Measurements from ENCODE around the gene SLC11A1.

SLC11A1 gene

DNA sequence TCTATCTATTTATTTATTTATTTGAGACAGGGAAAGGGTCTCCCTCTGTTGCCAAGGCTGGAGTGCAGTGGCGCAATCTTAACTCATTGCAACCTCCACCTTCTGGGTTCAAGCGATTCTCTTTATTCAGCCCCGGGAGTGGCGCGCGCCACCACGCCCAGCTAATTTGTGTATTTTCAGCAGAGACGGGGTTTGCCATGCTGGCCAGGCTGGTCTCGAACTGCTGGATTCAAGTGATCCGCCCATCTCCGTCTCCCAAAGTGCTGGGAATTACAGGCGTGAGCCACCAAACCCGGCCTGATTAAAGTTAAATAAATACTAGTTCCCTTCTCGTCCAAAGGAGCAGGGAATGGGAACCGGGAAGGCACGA is 13.4 kb downstream of the SLC11A1 start:
- H3K4me1 ChIP-seq (ENCODE audit: control insufficient read depth, insufficient read depth, low read length), result peaks cover 33% of the 10 kb centered on the region
- H3K9me3 ChIP-seq (ENCODE audit: control insufficient read depth, insufficient read depth, low read depth, low read length), result no peaks in the 10 kb centered on the region
- peaks cover 34% of the 10 kb centered on the region for H3K27me3 ChIP-seq (ENCODE audit: control insufficient read depth, insufficient read depth, low read length)
- H3K9ac ChIP-seq (ENCODE audit: low read length), result peak overlapping the region; percentile 26
- no peaks in the 10 kb centered on the region for H3K36me3 ChIP-seq (ENCODE audit: control insufficient read depth, insufficient read depth, low read length)
- H3K27ac ChIP-seq (ENCODE audit: low read depth, low read length), result no peak overlapping the region
- H3K4me3 ChIP-seq (ENCODE audit: low read depth, low read length), result peak overlapping the region; percentile 80

DNA sequence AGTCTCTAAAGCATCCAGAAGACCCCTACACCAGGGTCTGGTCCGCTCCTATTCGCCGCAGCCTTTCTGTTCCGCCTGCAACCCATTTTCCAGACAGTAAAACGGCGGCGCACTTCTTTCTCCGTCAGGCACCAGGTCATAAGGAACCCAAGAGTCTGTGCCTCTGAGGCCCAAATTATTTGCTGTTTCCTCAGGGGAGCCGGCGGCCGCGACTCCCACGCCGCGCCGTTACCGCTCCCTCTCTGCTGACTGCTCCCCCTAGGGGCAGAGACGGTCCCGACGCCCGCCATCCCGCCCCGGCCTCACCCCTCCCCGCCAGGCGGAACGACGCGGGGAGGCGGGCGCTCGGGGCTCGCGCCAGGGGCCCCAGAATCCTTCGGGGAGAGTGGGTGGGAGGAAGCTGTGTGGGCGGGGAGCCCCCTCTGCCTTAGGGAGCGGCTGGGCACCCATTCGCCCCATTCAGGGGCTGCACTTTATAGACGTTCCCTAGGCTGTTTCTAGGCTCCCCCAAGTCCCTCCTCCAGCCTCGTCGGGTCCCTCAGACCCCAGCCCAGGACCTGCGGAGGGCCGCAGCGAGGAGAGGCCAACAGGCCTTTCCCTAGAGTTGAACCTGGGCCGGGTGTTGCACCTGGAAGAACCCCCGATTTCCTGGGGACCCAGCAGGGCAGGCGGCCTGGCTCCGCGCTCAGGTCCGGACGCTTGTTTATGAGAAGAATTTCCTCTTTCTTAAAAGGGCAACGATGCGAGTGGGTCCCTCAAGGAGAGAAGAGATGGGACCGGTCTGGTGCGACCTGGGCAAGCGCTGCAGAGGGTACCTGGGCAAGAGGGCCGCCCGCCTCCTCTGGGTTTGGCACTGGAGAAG is 14.0 kb downstream of the SLC11A1 start:
- peaks cover 35% of the 10 kb centered on the region for H3K4me1 ChIP-seq (ENCODE audit: control insufficient read depth, insufficient read depth, low read length)
- H3K36me3 ChIP-seq (ENCODE audit: control insufficient read depth, insufficient read depth, low read length), result no peaks in the 10 kb centered on the region

DNA sequence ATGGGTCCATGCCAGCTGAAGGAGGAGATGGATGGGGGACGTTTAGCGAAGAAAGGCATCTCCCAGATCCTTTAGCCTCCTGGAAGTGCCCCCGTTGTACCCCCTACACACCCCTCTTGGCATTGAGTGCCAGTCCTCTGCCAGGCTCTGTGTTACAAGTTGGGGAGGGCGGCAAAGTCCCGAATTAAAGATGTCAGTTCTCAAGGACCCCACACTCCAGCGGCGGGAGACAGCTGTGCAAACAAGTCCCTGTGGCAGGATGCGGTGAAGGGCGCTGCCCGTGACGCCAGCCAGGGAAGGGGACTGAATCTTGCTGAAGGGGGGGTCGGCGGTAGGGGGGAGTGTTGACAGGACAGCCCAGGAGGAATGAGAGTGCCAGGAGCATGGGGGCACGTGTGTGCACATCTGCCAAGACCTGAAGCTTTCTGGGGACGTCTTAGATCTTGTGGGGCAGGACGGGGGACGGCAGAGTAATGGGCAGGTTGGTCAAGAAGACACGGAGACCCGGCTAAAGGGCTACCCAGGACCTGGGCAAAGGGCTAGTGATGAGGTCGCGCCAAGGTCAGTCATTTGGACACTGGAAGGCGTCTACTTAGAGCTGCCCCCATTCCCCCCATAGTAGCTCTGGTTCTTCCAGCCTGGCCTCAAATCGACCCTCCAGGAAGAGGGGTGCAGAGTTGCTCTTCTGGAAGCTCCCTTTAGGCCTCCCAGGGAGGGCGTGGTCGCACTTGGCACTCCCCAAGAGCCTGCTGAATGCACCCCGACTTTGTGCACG is 14.8 kb downstream of the SLC11A1 start:
- no peak overlapping the region for H3K27ac ChIP-seq (ENCODE audit: low read depth, low read length)

More for the DNA sequence above, 14.0 kb downstream of the SLC11A1 start:
- peak overlapping the region; percentile 90 for H3K27ac ChIP-seq (ENCODE audit: low read depth, low read length)
- H3K27me3 ChIP-seq (ENCODE audit: control insufficient read depth, insufficient read depth, low read length), result peaks cover 34% of the 10 kb centered on the region
- H3K9me3 ChIP-seq (ENCODE audit: control insufficient read depth, insufficient read depth, low read depth, low read length), result no peaks in the 10 kb centered on the region
- H3K9ac ChIP-seq (ENCODE audit: low read length), result peak overlapping the region; percentile 83
- peak overlapping the region; percentile 80 for H3K4me3 ChIP-seq (ENCODE audit: low read depth, low read length)

GRCh38 chr2:218397463-218397819 is 15.4 kb downstream of the SLC11A1 start:
- Histone ChIP-seq H3K36me3 (ENCODE audit: control insufficient read depth, insufficient read depth, low read length) (peaks cover 5% of the 10 kb centered on the region; the same call in 1 of the 2 replicates), H3K4me3 (ENCODE audit: low read depth, low read length) (peak overlapping the region; percentile 80), H3K4me1 (ENCODE audit: control insufficient read depth, insufficient read depth, low read length) (peaks cover 40% of the 10 kb centered on the region), H3K9ac (ENCODE audit: low read length) (no peak overlapping the region), H3K9me3 (ENCODE audit: control insufficient read depth, insufficient read depth, low read depth, low read length) (no peaks in the 10 kb centered on the region), H3K27ac (ENCODE audit: low read depth, low read length) (no peak overlapping the region), H3K27me3 (ENCODE audit: control insufficient read depth, insufficient read depth, low read length) (peaks cover 34% of the 10 kb centered on the region)

More for the DNA sequence above, 14.8 kb downstream of the SLC11A1 start:
- H3K9me3 ChIP-seq (ENCODE audit: control insufficient read depth, insufficient read depth, low read depth, low read length), result no peaks in the 10 kb centered on the region
- H3K36me3 ChIP-seq (ENCODE audit: control insufficient read depth, insufficient read depth, low read length), result no peaks in the 10 kb centered on the region
- peaks cover 34% of the 10 kb centered on the region for H3K27me3 ChIP-seq (ENCODE audit: control insufficient read depth, insufficient read depth, low read length)
- H3K4me3 ChIP-seq (ENCODE audit: low read depth, low read length), result peak overlapping the region; percentile 80
- H3K4me1 ChIP-seq (ENCODE audit: control insufficient read depth, insufficient read depth, low read length), result peaks cover 40% of the 10 kb centered on the region
- peak overlapping the region; percentile 83 for H3K9ac ChIP-seq (ENCODE audit: low read length)

- Histone ChIP-seq H3K9me3 (ENCODE audit: control insufficient read depth, insufficient read depth, low read depth, low read length) (no peaks in the 10 kb centered on the region), H3K27ac (ENCODE audit: low read depth, low read length) (no peak overlapping the region), H3K36me3 (ENCODE audit: control insufficient read depth, insufficient read depth, low read length) (peaks cover 8% of the 10 kb centered on the region), H3K4me3 (ENCODE audit: low read depth, low read length) (peak overlapping the region; percentile 80), H3K27me3 (ENCODE audit: control insufficient read depth, insufficient read depth, low read length) (peaks cover 34% of the 10 kb centered on the region), H3K4me1 (ENCODE audit: control insufficient read depth, insufficient read depth, low read length) (peaks cover 38% of the 10 kb centered on the region), H3K9ac (ENCODE audit: low read length) (peak overlapping the region; percentile 45)
Observed at GRCh38 chr2:218397820-218398436, 15.9 kb downstream of the SLC11A1 start.

- H3K9me3 ChIP-seq (ENCODE audit: control insufficient read depth, insufficient read depth, low read depth, low read length), result no peaks in the 10 kb centered on the region
- H3K27me3 ChIP-seq (ENCODE audit: control insufficient read depth, insufficient read depth, low read length), result peaks cover 34% of the 10 kb centered on the region
- no peak overlapping the region for H3K27ac ChIP-seq (ENCODE audit: low read depth, low read length)
- H3K4me3 ChIP-seq (ENCODE audit: low read depth, low read length), result peak overlapping the region; percentile 80
- peaks cover 34% of the 10 kb centered on the region for H3K4me1 ChIP-seq (ENCODE audit: control insufficient read depth, insufficient read depth, low read length)
- H3K36me3 ChIP-seq (ENCODE audit: control insufficient read depth, insufficient read depth, low read length), result peaks cover 14% of the 10 kb centered on the region
- H3K9ac ChIP-seq (ENCODE audit: low read length), result peak overlapping the region; percentile 73
Observed at GRCh38 chr2:218398437-218399390, 16.6 kb downstream of the SLC11A1 start.

- Histone ChIP-seq H3K4me1 (ENCODE audit: control insufficient read depth, insufficient read depth, low read length) (peaks cover 29% of the 10 kb centered on the region), H3K9ac (ENCODE audit: low read length) (peak within 1 kb of the TSS; percentile 73), H3K4me3 (ENCODE audit: low read depth, low read length) (peak within 1 kb of the TSS; percentile 80), H3K9me3 (ENCODE audit: control insufficient read depth, insufficient read depth, low read depth, low read length) (no peaks in the 10 kb centered on the region), H3K27me3 (ENCODE audit: control insufficient read depth, insufficient read depth, low read length) (peaks cover 32% of the 10 kb centered on the region), H3K36me3 (ENCODE audit: control insufficient read depth, insufficient read depth, low read length) (peaks cover 20% of the 10 kb centered on the region), H3K27ac (ENCODE audit: low read depth, low read length) (peak within 1 kb of the TSS; percentile 77; the same call in 1 of the 2 replicates)
Observed at GRCh38 chr2:218399391-218400166, 17.5 kb downstream of the SLC11A1 start, which contains the start of gene CTDSP1. TSS of gene CTDSP1 (plus strand) at chr2:218399868. CDS start at chr2:218400091, 223 bp downstream.

- H3K9me3 ChIP-seq (ENCODE audit: control insufficient read depth, insufficient read depth, low read depth, low read length), result no peaks in the 10 kb centered on the region
- H3K4me3 ChIP-seq (ENCODE audit: low read depth, low read length), result peak overlapping the region; percentile 80
- H3K27ac ChIP-seq (ENCODE audit: low read depth, low read length), result peak overlapping the region; percentile 77; the same call in 1 of the 2 replicates
- peaks cover 21% of the 10 kb centered on the region for H3K36me3 ChIP-seq (ENCODE audit: control insufficient read depth, insufficient read depth, low read length)
- peak overlapping the region; percentile 56 for H3K9ac ChIP-seq (ENCODE audit: low read length)
- peaks cover 30% of the 10 kb centered on the region for H3K27me3 ChIP-seq (ENCODE audit: control insufficient read depth, insufficient read depth, low read length)
- peaks cover 35% of the 10 kb centered on the region for H3K4me1 ChIP-seq (ENCODE audit: control insufficient read depth, insufficient read depth, low read length)
Observed at GRCh38 chr2:218400167-218400929, 18.3 kb downstream of the SLC11A1 start.
